Left renal pelvis (tissue), 4 donors: Measurements from ENCODE around the gene MORN1. TPM values are rescaled to one million over a fixed set of nuclear protein-coding genes. Genes with fewer than 3 reads are reported as not detected.

Source experiments
- DNase-seq, 4 donors: peaks; one replicate each; pipeline ENCODE4 v3.0.0-alpha.2; 2013; ENCODE audit warnings: low read depth in 4 of 4, low spot score in 3 of 4
- polyA plus RNA-seq, 4 donors: library from polyadenylated mRNA; unstranded; fragments of 120-200 nt; gene quantifications; one replicate each; pipeline ENCODE4 v1.2.1, GENCODE V29; 2013; ENCODE audit not compliant: insufficient read length in 4 of 4

The MORN1 gene
- polyA plus RNA-seq, 4 donors: 7.9 to 16.7 (median 11.1) TPM

GRCh38 chr1:2353551-2354438, 37.6 kb downstream of the MORN1 start:
- no peak for DNase-seq

GRCh38 chr1:2352897-2353550, 38.3 kb downstream of the MORN1 start:
- no peak for DNase-seq

DNA sequence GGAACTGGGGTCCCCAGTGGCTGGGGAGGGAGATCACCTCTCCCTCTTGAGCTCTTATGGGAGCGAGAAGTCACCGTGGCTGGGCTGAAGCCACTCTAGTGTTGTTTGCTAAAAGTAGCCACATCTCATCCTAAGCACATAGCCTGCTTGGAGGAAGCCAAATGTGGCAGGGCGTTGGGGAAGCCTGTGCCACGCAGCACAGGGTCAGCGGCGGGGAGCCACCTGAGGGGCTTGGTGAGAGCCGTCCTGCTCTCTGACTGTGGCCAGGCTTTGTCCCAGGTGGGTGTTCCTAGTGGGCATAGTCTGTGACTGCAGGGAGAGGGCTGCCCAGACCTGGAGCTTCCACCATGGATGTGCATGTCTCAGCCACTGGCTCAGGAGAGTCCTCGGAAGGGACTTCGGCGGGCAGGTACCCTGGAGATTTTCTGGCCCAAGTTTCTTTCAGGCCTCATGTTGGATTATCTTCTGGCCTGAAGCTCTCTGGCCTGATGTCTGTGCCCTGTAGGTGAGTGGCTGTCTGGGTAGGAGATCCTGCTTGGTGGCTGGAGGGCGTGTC, 38.9 kb downstream of the MORN1 start:
- no peak for DNase-seq

DNA sequence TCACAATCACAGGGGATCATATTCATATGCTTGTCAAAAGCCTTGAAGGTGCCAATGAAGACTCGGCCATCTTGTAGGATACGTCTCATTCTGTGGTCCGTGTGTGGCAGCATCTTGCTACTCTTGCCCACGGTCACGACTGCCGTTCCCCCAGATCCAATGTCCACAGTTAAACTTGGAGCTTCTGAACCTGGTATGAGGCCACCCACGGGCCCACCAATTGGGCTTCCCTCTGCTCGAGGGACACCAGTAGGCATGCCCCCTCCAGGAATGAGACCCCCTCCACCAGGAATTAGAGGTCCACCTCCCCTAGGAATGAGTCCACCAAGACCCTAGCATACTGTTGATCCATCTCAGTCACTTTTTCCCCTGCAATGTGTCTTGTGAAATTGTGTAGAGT, 39.6 kb downstream of the MORN1 start:
- no peak for DNase-seq

GRCh38 chr1:2350911-2351655, 40.3 kb downstream of the MORN1 start:
- DNase-seq: no peak

DNA sequence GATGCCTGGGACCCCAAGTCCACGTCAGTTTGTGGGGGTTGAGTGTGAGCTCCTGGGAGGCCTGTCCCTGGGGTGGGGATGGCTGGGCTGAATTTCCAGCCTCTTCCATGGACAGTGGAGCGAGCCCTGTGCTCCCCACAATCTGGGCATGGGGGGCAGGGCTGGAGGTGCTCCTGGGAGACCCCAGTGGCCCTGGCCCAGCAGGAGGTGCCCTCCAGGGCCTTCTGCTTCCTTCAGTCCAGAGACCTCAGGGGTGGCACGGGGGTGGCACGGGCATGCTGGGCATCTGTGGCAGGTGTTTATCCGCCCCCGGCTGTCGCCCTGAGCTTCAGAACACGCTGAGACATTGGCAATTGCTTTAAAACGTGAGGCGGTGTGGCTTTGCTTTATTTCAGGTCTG, 40.9 kb downstream of the MORN1 start:
- DNase-seq: no peak

- no peak for DNase-seq
These were observed 41.5 kb downstream of the MORN1 start for GRCh38 chr1:2349806-2350205.

DNA sequence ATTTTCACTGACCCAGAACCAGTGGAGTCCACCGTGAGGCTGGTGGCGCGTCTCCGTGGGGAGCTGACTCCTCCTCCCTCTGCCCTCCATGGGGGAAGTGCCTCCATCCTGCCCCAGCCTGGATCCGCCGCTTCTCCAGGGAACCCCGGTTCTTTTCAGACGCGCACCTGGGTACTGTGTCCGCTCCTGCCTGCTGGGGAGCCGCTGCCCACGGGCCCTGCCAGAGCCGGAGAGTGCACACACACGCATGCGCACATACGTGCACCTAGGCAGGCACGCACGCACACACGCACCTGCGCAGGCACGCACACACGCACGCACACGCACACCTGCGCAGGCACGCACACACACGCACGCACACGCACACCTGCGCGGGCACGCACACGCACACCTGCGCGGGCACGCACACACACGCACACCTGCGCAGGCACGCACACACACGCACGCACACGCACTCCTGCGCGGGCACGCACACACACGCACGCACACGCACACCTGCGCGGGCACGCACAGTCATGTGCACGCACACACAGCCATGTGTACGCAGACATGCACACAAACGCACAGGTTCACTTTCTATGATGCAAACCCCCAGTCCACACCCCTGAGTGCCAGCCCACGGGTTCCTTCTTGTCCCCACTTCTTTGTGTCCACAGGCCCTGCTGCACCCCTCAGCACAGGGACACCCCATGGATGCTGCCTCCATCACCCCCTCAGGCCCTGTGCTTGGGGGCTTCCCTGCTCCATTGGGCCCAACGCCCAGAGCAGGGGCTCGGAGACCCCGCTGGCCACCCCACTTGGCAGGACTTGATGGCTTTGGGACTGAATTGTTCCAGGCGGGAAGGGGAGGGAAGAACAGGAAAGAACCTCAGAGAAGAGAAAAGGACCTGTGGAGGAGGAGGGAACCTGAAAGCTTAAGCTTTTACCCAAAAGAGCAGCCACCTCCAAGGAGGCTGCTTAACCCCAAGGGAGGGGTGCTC, 42.7 kb downstream of the MORN1 start:
- DNase-seq: no peak

DNA sequence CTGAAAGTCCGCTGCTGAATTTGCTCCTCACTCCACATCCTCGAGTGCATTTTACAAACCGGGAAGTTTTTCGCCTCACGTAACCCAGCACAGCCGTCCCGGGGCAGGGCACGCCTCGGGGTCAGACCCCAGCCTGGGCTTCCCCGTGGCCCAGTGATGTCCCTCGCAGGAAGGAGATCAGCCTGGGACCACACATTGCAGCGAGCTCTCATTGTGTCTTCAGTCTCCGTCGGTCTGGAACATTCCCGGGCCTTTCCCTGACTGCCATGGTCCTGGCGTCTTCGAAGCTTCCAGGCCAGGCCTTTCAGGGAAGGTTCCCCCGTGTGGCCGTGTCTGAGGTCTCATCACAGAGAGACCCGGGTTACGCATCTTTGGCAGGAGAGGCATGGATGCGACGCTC, 43.5 kb downstream of the MORN1 start:
- DNase-seq: no peak

- DNase-seq: no peak
These were observed 44.0 kb downstream of the MORN1 start for GRCh38 chr1:2347409-2347785.

DNA sequence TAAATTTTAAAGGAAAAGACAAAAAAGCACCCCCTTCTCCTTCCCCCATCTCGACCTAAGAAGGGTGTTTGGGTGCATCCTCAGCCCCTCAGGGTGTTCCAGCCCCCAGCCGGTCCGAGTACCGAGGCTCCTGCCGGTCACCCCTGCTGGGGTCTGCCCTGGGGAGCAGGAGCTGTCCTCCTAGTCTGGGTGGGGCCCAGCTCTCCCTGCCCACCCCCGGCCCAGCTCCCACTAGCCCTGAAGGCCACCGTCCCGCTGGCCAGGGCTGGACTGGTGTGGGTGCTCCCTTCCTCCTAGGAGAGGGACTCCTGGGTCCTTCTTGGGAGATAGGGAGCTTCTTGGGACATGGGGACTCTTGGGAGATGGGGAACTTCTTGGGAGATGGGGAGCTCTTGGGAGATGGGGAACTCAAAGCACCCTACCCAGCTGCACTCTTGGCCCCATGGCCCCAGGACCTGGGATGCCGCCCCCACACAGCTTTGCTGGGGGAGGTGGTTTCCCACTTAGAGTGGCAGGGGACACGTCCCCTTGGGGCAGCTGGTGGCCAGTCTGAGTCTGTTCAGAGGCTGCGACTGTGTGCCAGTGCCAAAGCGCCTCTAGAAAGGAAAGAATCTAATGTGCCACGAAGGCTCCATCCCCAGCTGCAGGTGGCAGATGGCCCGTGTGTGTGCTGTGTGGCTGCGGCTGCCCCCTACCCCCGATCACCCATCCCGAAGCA, 44.5 kb downstream of the MORN1 start:
- no peak for DNase-seq

DNA sequence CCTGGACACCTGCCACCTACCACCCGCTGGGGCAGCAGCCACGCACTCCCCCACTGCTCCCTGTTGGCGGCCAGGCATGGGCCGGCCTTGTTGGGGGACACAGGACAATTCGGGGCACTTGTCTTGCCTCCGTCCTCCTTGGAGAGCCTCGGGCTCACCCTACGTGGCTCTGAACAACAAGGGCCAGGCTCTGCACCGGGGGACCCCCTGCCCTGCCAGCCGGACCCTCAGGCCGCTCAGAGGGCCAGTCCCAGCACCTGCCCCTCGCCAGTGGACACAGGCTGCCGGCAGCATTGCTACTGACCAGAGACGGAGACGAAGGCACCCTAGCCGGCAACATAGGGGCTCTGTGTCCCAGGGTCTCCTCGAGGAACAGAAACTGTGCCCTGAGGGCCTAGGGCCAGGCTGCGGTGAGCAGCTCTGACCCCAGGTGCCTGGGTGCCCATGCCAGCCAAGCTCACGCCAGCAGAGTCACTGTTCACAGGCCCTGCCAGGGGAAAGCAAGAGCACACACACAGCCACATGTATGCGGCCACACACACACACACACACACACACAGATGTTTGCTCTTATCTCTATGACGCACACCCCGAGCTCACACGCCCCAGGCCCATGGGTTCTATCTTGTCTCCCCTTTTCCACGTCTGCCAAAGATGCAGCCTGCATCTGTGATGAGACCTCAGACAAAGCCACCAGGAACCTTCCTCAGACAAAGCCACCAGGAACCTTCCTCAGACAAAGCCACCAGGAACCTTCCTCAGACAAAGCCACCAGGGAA, 45.9 kb downstream of the MORN1 start:
- DNase-seq: no peak

DNA sequence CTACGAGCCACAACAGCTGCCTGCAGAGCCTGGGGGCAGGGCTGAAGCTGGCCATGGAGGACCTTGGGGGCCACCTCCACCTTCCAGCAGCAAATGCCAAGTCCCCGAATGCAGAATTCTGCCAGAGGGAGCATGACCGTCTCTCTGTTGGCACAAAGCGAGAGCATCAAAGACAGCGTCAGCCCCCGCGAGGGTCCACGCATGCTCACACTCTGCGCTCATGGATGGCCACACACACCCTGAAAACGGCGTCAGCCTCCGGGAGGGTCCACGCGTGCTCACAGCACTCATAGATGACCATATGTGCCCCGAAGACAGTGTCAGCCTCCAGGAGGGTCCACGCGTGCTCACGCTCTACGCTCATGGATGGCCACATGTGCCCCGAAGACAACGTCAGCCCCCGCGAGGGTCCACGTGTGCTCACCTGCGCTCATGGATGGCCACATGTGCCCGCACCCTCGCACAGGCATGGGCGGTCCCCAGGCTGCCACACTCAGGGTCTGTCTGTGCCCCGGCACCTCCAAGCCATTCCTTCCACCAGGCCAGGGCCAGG, 46.5 kb downstream of the MORN1 start:
- no peak for DNase-seq

DNA sequence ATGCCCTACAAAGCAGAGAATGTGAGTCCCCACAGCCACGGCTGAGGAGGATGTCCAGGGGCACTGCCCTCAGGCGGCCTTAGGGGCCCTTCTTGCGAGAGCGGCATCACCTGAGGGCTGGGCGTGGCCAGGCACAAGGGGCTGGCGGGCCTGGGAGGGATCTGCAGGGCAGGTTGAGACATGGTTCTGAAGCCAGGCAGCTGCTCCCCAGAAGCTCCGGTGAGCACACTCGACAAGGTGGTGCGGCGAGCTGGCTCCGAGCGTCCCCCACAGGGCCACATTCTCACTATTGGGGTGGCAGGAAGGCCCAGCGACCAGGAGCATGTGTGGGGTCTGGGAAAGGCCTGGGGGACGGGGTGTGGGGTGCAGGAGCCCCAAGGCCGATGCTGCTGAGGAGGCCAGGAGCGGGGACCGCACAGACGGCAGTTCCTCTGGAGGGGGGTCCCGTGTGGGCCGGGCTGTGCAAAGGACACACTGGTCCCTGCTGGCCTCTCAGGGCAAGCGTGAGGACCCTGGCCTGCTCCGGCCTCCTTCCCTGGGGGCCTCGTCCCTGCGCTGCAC, 47.2 kb downstream of the MORN1 start:
- DNase-seq: no peak

DNA sequence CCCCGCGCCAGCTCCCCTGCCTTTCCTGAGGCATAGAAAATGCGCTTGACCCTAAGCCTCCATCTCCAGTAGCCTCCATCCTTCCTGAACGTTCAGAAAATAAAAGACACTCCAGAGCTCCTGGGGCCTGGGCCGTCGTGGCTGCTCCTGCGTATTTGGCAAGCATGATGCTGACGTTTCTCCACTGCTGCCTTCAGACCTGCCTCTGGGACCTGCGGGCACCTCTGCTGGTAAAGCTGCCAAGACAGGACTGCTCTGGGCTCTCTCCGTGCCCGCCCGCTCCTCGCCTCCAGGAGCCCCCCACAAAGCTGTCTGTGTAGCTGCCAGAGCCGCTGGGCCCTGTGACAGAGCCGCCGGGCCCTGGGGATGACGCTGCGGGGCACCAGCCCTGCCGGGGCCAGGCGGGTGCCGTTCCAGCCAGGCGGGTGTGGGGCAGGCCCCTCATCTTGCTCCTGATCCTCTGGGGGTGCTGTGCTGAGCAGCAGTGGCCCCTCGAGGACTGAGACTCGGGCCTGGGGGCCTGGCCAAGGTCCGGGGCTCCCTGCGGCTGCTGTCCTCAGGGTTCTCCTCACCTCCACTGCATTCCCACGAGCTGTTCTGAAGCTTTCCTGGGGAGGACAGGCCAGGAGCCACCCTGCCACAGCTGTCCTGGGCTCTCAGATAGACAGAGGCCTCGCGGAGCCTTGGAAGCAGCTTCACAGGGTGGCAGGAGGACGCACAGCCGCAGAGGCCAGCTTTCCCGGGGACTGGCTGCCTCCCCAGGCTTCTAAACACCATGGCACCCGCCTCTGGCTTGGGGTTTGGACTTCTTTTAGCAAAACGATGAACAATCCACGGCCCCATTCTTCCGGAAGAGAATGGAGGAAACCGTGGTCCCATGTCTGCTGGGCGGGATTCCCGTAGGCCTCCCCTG, 48.1 kb downstream of the MORN1 start:
- DNase-seq: no peak

- no peak for DNase-seq
These were observed 48.9 kb downstream of the MORN1 start for GRCh38 chr1:2342384-2343022.
